SK-N-MC (cell line): ENCODE data around the gene ZNF74.

ENCODE experiments used
- FOXP2 ChIP-seq: optimal IDR thresholded peaks from 2 replicates; pipeline ENCODE3; 2011; ENCODE audit warnings: mild to moderate bottlenecking, moderate library complexity; ENCODE audit not compliant: insufficient read depth; ENCODE audit errors: extremely low read length, control extremely low read depth
- POLR2AphosphoS5 ChIP-seq: IDR thresholded peaks from 2 replicates; pipeline ENCODE4 v1.6.1; 2012; ENCODE audit warnings: mild to moderate bottlenecking, low read depth, low read length, borderline replicate concordance

GRCh38 chr22:20390394-20390907 lies 3.5 kb upstream of the ZNF74 start:
- TF ChIP-seq POLR2AphosphoS5 (no peak), FOXP2 (no peak)
